Glomerular endothelial cell (primary cell): ENCODE data around the gene PLXND1. TPM values are rescaled to one million over a fixed set of nuclear protein-coding genes. Genes with fewer than 3 reads are reported as not detected.
"Not testable (repeated sequence)": the region's sequence is repeated elsewhere in the genome, so short reads cannot be mapped to it uniquely, and the experiment has no call there.

Experiments used
- DNase-seq: peaks from one replicate; pipeline ENCODE4 v3.0.0-alpha.2; 2011; ENCODE audit warnings: low read depth, low spot score; ENCODE audit errors: extremely low read depth
- total RNA-seq: library from RNA; depleted of rRNA; stranded (reverse); fragments of >200 nt; gene quantifications from 2 replicates; pipeline ENCODE4 v1.2.3, GENCODE V29; 2015

Gene PLXND1, protein sequence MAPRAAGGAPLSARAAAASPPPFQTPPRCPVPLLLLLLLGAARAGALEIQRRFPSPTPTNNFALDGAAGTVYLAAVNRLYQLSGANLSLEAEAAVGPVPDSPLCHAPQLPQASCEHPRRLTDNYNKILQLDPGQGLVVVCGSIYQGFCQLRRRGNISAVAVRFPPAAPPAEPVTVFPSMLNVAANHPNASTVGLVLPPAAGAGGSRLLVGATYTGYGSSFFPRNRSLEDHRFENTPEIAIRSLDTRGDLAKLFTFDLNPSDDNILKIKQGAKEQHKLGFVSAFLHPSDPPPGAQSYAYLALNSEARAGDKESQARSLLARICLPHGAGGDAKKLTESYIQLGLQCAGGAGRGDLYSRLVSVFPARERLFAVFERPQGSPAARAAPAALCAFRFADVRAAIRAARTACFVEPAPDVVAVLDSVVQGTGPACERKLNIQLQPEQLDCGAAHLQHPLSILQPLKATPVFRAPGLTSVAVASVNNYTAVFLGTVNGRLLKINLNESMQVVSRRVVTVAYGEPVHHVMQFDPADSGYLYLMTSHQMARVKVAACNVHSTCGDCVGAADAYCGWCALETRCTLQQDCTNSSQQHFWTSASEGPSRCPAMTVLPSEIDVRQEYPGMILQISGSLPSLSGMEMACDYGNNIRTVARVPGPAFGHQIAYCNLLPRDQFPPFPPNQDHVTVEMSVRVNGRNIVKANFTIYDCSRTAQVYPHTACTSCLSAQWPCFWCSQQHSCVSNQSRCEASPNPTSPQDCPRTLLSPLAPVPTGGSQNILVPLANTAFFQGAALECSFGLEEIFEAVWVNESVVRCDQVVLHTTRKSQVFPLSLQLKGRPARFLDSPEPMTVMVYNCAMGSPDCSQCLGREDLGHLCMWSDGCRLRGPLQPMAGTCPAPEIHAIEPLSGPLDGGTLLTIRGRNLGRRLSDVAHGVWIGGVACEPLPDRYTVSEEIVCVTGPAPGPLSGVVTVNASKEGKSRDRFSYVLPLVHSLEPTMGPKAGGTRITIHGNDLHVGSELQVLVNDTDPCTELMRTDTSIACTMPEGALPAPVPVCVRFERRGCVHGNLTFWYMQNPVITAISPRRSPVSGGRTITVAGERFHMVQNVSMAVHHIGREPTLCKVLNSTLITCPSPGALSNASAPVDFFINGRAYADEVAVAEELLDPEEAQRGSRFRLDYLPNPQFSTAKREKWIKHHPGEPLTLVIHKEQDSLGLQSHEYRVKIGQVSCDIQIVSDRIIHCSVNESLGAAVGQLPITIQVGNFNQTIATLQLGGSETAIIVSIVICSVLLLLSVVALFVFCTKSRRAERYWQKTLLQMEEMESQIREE (N-terminal part only)
- total RNA-seq = 905 and 1,717 TPM in 2 replicates

DNA sequence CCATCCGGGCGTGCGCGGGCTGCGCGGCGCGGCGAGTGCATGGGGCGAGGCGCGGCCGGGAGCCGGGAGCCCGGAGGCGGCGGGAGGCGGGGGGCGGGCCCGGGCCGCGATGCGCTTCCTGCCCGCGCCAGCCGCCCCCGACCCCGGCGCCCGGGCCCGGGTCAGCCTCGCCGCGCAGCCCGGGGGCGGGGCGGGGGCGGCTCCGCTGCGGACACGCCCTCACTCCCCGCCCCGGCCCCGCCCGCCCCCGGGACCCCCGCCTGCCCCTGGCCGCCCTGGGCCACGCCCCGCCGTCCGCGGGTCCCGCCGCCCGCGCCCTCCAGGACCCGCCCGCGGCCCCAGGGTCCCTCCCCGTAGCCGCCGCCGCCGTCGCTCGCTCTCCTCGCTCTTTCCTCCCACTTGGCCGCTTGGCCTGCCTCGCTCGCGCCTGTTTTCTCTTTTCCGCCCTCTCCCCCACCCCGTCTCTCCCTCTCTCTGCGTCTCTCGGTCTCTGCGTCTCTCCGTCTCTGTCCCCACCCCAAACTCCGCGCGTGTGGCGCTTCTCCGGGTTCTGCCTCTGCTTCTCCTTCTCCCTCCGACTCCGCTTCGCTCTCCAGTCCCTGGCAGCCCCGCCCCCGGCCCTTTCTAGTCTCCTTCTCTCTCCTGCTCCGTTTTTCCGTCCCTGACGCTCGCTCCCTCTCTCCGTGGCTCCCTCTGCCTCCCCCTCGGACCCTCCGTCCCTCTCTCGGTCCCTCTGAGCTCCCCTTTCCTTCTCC is at the start of gene PLXND1:
Gene PLXND1 (minus strand): TSS at position 41 of the 755 bp plus-strand sequence. CDS start 37 bp downstream, at position 4.
- DNase-seq = no peak

DNA sequence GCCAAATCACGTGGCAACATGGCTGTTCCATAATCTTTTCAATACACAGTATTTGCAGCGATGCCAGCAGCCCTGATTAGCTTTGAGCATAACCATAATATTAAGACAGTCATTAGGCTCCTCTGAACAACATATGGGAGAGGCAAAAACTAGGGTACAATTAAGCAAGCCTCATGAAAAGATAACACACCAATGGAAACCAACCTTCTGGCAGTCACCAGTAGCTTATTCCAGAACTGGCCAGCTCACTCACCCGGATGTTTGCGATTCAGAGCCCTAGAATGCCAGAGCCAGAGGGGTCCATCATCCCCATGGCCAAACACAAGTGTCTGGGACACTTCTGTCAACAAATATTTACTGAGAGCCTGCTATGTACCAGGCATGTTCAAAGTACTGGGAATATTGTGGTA is 48.8 kb upstream of the PLXND1 start:
- no peak for DNase-seq

- no peak for DNase-seq
Observed at GRCh38 chr3:129654131-129654530, 47.7 kb upstream of the PLXND1 start.

- no peak for DNase-seq
Observed at GRCh38 chr3:129653019-129653418, 46.5 kb upstream of the PLXND1 start.

DNA sequence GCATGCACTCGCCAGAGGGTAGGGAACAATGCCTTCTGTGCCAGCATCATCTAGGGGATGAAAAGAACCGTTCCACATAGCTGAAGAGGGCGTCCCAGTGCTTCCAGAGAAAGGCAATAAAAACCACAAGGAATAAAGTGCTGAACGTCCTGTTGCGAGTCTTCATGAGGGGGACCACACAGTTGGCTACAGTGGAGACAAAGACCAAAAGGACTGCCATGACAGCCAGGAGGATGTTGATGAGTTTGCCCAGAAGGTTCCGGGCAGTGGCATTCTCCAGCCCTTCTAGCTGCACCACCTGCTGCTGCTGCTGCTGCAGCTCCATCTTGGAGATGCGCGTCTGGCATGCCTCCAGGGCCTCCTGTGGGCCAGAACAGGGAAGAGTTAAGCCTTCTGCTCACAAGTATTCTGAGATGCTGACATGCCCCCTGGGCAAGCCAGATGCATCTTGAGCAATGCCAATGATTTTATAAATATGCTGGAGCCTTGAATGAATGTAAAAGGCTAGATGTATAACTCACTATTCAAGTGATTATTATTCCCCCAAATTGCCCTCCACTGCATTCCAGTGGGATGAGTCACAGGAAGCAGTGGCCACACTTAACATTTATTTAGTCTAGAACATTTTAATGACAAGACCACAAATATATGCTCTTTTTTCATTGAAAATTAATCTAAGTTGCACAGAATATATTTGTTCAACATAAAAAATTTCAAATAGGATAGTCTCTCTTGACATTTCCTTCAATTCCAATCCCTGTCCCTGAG is 45.1 kb upstream of the PLXND1 start:
- no peak for DNase-seq

GRCh38 chr3:129650256-129650872 is 43.9 kb upstream of the PLXND1 start:
- no peak for DNase-seq

DNA sequence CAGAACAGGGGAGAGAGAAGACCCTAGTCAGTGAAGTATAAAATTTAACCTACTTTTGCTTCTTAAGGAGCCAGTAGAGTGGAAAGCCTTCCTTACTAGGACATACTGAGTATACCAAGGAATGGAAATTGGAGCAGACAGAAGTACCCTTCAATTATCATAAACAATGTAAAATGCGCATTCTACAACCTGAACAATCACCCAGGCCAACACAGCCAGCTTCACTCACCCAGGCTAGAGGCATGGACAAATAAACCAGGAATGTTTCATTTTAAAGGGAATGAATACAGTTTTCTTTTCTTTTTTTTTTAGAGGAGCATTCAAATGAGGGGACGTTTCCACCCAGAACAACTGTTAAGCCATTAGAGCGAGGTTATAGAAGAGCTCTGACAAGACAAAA is 41.9 kb upstream of the PLXND1 start:
- no peak for DNase-seq

DNA sequence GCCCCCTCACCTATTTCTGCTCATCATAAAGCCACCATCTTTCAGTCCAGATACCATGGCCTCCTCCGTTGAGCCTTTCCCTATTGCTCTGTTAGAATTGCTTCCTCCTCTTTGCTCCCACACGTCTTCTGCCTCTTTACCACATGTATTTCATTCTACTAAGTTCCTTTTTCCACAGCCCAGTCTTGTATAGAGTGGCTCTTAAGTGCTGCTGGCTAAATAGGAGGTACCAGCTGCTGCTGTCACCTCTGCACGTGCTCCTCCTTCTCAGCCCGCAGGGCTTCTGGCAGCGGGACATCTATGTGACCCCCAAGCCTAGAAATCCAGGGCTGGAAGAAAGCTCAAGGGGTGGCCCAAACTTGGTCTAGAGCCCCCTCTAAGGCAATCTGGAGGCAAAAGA is 38.8 kb upstream of the PLXND1 start:
- DNase-seq = no peak

- DNase-seq = no peak
Observed at GRCh38 chr3:129644836-129645235, 38.4 kb upstream of the PLXND1 start.

GRCh38 chr3:129641567-129642260 is 35.2 kb upstream of the PLXND1 start:
- DNase-seq = not testable (repeated sequence)

DNA sequence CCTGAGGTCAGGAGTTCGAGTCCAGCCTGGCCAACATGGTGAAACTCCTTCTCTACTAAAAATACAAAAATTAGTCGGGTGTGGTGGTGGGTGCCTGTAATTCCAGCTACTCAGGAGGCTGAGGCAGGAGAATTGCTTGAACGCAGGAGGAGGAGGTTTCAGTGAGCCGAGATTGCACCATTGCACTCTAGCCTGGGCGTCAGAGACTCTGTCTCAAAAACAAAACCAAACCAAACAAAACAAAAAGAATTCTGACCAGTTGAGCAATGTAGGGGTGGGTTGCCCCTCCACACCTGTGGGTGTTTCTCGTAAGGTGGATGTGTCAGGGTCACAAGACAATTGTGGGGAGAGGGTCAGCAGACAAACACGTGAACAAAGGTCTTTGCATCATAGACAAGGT is 34.5 kb upstream of the PLXND1 start:
- DNase-seq = not testable (repeated sequence)

DNA sequence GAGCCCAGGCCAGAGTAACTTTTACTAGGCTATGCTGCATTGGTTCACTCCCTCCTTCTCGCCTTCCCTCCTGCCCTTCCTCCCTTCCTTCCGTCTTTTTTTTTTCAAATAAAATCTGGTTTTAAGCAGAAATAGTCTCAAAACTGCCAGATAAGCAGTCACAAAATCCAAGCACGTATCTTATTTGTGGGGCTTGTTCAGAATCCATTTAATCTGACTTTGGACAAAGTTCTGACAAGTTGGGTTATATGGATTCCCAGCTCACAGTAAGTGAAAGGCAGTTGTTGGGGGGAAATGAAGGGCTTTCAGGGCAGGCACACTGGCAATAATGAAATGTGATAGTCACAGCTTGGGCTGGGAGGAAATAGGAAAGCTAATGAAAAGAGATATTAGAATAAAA is 32.0 kb upstream of the PLXND1 start:
- no peak for DNase-seq

DNA sequence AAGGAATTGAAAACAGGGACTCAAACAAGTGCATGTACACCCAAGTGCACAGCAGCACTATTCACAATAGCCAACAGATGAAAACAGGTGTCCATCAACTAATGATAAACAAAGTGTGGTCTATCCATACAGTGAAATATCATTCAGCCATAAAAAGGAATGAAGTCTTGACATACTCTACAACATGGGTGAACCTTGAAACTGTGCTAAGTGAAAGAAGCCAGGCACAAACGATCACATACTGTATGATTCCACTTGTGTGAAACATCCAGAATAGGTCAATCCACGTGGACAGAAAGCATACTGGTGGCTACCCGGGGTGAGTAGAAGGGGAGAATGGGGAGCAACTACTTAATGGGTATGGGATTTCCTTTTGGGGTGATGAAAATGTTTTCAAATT is 29.6 kb upstream of the PLXND1 start:
- no peak for DNase-seq

DNA sequence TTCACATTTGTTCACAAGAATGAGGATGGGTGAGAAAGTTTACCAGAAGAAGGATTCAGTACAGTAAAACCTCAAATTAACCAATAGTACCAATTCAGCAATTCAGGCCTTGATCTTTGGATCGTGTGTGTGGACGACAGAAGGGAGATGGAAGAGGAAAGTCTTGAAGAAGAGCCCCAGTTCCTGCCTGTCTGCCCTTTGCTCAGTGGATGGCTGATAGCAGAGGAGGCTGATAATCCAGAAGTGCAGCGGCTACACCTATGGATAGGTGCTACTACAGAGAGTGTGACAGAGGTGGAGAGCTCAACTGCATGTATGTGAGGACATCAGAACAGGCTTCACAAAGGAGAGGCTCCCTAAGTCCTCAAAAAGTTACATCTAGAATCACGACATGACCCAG is 29.2 kb upstream of the PLXND1 start:
- DNase-seq = no peak

DNA sequence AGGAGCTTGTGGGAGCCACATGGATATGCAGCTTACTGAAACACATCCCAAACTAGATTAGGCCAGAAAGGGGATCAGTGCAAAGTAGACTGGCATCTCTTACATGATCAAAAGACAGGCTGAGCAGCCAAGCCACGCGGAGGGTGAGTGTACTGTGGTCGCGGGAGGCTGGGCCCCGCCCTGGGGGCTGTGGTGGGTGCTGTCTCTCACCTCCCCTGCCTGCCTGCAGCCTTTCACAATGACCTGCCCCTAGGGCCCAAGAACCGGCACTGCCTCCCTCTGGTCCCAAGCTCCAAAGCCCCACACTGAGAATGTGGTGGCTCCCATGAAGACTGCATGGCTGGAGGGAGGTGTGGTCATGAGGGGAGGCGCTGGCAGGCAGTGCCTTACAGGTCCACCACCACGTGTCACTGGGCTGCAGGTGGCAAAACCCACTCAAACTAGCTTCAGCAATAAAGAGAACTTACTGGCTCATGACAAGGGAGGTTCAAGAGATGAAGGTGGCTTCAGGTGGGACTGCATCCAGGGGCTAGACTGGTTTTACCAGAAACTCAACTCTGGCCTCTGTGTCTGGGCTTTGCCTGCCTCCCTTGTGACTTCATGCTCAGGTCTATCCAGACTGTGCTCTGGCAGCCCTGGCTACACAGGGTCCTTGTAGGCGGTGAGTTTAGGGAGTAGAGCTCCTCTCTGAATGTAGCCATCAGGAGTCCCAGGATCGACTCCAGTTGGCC is 27.4 kb upstream of the PLXND1 start:
- DNase-seq = no peak

DNA sequence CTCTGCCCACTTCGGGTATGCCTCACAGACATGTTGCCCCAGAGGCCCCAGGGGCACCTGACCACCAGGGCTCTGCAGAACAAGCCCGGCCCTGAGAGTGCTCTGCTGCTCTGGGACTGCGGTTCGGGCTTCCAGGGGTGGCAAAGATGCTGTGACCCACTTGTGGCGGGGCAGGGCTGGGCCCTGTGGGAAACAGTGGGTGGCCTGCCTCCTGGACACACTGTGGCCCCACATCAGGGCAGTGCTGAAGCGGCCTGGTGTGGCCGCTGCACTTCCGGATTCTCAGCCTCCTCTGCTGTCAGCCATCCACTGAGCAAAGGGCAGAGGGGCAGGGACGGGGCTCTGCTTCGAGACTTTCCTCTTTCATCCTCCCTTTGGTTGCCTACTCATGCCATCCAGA is 26.5 kb upstream of the PLXND1 start:
- no peak for DNase-seq

DNA sequence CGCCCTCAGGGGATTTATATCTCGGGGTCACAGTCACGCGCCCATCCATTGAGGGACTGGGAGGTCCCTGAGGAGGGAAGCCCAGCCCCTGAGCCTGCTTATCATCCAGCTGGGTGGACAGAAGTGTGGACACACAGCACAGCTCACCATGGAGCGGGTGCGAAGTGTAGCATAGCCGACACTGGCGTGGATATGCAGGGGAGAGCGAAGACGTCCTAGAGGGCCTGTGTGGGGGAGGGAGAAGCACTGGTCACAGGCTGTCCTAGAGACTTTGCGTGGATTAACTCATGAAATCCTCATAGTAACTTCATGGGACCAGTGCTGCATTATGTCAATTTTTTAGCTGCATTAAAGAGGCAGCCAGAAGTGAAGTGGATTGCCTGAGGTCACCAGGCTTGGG is 26.1 kb upstream of the PLXND1 start:
- DNase-seq = no peak

DNA sequence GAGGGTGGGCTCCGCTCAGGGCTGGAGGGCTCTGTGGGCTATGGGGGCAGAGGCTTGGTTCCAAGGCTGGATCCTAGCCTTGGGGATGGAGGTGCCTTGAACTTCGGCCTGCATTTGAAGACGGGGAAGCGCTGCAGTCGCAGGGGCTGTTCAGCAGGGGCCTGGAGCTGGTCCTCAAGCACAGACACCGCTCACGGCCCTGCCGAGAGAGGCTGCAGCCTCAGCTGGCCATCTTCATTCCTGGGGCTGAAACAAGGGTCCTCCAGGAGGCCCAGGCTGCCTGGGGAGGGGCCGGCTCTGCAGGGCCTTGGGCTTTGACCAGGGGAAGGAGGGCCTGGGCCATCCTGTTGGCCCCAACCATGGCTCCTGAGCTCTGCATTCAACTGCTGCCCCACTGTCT is 25.6 kb upstream of the PLXND1 start:
- no peak for DNase-seq
